GM18498 (cell line): ENCODE measurements around the gene RAD51B.

Source experiments
- ATAC-seq: cut with Tn5 transposase; IDR thresholded peaks from one replicate; pipeline ENCODE4 v1.9.1; 2021; ENCODE audit warnings: mild to moderate bottlenecking, moderate library complexity; ENCODE audit not compliant: unreplicated experiment

RAD51B gene

DNA sequence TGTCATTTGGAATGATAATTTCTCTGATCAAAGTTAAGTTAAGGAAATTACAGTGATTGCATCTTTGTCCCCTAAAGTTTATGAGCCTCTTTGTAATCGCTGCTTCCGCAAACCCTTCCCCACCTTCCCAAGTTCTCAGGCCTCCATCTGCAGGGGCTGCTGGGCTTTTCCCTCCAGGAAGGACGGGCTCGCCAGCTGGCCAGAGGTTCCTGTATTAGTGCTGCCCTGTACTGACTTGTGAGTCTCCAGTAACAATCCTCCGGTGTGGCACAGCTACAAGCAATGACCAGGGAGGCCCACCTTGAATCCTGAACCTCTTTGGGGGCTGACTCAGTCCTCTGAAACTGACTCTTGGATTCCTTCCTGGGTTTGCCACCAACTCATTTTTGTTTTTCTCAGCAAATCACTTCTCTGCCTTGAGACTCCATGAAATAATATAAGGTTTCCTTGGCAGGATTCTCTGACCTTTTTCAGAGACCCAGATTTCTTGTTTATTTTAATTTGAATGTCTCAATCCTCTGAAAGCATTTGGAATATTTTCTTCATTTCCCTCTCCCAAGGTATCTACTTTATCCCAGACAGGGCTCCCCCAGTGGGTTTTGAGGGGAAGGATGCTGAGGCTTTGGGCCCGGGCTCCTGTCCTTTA is 574.7 kb downstream of the RAD51B start:
- ATAC-seq: no peak

DNA sequence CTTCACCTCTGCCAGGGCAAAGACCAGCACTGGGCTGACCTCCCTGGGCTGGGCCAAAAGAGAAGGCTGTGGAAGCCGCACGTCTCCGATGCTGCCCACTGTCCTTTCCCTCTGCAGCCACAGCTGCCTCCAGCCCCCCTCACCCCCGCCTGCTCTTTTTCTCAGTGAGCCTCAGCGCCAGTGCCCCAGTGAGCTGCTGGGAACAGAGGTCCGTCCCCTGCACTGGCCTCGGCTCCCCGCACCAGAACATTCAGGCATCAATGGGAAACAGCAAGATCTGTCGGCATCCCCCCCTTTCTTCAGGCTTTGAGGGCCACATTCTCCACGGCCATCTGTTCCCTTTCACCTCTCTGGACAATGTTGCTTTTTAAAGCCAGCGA is 575.2 kb downstream of the RAD51B start:
- ATAC-seq: no peak

DNA sequence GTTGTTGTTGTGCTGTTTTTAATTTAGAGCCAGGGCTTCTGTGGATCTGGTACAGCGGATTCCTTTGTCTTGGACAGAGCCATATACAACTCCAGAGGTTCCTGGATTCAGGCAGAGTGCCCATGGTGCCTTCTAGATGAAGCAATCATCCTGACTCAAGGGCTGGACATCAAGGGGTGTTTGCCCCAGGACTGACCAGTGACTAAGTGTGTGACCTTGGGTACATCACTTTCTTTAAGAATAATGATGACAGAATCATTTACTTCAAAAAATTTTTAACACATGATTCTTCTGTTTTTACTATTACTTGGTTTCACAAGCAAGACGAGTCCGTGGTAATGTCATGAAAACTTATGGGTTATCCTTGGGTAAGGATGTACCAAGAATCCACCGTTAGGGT is 576.0 kb downstream of the RAD51B start:
- ATAC-seq: no peak

DNA sequence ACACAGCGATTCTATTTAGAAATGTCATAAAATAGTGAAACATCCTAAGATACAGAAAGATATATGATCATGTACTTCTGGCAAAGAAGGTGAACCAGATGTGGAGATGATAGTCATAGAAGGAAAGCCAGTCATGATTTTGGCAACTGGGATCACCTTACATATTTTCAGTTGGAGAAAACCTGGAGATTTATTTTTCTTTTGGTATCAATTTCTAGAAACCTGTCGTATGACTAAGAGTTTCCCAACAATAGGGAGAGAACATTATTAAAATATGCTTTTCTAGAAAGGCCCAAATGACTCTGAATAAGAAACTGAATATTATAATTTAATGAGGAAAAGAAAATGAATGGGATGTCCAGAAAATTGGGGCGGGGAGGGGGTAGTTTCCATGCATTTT is 576.9 kb downstream of the RAD51B start:
- no peak for ATAC-seq

DNA sequence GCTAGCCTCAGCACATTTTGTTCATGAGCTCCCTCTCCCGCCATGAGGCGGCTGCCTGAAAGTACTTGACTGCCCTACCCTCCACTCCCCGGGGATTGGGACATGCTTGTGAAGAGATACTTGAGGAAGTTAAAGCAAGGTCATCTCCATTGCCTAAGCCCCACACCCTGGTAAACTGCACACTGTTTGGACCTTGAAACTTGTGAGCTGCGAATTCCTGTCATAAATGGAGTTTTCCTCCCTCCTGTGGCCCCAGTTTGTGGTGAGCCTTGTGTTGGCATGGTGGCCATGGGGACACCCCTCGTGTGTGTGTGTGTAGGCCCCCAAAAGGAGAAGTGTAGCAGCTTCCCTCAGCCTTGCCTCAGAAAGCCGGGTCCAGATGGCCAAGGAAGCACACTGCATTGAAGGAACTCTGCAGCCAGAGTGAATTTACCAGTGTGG is 577.8 kb downstream of the RAD51B start:
- no peak for ATAC-seq

DNA sequence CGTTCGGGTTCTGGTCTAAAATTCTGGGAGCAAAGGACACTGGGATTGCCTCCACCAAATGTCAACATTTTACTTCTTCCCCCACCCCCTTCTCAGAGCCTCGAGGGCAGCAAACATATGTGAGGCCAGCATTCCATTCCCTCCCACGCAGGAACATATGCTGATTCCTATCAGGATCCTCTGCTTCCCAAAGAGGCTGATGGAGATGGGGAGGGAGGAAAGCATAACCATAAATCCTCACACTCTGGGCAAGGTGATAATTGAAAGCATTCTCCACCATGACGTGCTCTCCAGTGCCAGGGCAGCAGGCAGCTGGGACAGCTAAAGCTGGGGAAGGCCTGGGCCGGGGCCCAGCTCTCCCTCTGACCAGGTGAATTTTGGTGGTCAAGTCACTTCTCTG is 578.2 kb downstream of the RAD51B start:
- no peak for ATAC-seq

DNA sequence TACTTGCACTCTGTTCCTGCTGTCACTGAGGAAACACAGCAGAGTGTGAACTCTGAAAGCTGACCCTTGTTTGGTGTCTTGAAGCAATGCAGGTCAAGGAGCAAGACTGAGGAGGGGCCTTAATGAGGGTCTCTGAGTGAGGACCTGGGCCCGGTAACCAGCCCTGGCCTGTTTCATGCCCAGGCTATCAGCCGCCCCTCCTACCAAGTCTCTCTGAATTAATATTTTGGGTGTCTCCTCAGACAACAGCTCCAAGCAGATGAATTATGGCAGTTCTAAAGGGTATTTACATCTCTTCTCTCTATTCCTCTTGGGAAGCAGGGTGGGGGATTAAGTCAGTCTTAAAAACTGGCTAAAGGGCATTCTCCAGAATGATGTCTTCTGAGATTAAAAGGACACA is 578.8 kb downstream of the RAD51B start:
- no peak for ATAC-seq

DNA sequence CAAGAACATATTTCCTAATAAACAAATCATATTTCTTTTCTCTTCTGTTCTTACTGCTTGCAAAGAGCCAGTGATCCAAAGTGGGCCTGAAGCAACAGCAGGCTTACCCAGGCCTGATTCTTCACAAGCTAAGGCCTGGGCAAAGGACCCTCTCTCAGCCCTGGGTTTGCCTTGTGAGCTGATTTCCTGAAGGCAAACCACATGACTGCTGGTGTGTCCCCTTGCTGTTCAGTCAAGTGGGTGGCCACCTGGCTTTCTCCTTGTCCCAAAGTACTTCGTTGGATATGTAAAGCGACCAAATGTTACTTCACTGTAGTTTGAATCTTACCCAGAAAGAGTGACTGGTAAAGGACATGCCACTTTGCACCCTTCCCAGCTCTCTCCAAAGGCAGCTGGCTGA is 580.4 kb downstream of the RAD51B start:
- no peak for ATAC-seq

DNA sequence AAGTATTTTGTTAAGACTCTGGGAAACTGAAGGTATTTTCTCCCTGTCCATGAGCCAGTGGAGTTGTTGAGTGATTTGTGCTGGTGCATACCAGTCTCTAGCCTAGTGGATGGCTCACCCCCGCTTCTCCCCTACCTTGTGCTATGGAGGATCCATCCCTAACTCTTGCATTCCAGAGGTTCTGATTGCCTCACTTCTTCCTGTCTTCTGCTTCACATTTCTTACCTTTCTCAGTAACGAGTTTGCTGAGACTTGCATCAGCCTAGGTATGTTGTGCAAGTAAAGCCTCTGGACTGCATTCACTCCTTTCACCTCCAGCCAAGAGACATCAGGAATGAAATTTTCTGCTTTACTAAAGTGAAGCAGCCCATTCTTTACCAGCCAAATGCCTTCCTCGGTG is 581.7 kb downstream of the RAD51B start:
- ATAC-seq: peak; percentile 4

DNA sequence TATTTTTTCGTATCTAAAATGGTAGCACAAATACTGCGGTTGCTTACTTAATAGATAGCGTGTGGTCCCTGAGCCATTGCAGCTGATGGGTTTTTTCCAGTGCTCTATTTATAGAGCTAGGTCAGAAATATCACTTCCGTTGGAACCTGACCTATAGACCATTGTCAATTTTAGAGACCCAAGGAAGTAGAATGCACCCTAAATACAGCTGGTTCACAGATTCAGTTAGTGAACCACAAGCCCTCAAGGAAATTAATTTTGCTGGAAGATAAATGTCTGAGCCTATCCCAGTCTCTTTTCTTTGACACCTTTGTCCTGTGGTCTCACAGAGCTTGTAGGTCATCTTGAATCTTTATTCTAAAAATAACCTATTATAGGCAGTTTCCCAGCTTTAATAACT is 582.3 kb downstream of the RAD51B start:
- ATAC-seq: peak; percentile 67

DNA sequence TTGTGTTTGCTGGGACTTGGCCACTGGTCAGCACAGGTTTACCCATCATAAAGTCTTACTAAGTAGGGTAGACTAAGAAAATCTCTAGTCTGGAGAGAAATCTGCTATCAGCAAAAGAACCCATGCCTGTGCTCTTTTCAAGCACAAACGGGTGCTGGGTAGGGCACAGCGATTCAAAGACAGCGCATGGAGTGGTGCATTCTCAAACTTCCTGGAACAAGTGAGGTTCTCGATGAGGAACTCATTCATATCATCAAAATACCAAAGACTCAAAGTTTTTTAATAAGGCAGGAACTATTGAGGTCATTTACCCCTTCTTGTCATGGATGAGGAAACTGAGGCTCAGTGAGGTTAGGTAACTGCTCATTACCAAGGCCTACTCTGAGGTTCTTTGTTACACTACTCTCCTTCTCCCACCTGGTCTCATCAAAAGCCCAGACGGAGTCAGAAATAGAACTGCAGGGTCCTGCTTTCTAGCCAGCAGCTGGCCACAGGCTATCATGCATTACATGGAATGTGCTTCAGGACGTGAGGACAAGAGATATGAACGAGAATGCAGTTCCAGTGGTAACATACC is 583.0 kb downstream of the RAD51B start:
- ATAC-seq: no peak

DNA sequence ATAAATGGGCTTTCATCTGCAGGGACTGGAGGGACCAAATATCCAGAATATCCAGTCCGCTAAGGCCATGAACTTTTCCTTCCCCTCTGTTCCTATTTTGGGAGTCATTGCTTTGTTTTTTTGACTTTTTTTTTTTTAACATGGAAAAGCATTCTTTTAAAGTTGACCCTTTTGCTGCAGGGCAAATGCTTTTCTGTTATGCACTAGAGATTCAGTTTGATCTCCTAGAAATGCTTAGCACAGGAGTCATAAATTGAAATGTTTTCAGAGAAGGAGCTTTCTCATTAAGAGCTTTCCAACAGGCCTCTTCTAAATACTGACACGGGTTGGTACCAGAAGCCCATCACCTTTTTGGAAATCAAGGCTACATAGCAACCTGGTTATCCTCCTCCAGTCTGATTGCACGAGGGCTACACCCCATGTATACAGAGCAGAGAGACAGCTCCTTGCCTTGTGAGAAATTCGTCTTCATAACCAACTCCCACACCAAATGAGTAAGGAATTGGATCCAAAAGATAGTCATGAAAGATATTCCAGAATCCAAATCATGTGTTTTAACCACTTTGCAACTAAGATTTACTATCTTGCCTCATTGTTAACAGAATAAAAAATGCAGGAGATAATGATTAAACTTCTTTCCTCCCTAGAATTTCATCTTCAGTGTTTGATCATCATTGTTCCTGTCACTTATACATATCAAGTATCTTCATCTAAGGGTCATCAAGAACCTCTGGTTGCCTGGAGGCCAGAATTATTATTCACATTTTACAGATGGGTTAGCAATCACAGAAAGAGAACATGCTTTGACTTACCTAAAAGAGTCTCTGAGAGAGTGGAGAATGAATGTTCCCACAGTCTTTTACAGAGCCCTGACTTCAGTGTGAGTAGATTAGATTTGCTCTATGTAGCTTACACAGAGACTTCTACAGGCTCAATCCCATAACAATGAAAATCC is 583.9 kb downstream of the RAD51B start:
- no peak for ATAC-seq

DNA sequence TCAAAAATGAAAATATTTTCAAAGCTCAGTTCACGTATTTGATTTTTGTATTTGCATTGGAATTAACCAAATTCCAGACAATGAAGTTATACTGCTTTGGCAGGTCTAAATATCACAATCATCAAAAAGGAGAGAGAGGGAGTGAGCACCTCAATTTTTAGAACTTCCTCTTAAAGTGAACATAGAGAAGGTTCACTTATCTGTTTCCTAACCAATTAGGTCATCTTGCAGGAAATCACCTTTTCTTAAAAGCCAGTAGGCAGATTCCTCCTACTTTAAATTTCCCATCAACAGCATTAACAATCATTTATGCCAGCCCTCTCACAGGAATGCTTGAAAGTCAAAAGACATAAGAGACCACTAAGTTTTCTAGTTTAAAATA is 584.6 kb downstream of the RAD51B start:
- no peak for ATAC-seq

DNA sequence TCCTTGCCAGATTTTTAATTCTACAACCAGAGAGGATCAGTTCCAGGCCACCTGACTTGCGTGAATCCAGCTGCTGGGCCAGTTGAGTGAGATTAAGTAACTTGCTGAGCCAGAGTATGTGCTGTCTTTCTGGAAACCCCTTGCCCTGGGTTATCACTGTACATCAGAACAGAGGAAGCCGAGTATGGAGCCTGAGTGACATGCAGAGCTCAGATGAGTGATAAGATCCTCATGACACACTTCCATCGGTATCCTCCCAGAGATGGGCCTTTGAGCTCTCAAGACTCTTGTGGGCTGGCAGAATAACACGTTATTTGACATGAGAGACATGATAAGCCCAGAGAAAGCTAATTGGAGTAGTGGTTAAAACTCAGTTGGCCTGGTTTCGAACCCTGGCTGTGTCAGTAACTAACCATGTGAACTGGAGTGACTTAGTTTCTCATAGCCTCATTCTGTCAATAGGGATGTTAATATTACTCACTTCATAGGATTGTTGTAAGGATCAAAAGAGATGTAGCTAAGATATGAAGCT is 585.1 kb downstream of the RAD51B start:
- no peak for ATAC-seq

DNA sequence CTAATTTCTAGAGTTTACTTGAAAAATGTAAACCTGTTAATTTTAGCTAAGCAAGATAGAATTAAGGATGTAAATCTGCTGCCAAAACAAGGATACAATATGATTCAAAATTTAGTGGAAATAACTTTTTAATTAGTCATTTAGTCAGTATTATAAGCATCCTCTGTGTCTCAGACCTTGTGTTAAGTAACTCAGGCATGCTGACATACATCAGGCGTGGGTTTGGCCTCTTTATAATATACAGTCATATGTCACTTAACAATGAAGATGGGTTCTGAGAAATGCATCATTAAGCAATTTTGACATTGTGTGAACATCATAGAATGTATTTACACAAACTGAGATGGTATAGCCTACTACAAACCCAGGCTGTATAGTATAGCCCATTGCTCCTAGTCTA is 586.4 kb downstream of the RAD51B start:
- ATAC-seq: no peak

DNA sequence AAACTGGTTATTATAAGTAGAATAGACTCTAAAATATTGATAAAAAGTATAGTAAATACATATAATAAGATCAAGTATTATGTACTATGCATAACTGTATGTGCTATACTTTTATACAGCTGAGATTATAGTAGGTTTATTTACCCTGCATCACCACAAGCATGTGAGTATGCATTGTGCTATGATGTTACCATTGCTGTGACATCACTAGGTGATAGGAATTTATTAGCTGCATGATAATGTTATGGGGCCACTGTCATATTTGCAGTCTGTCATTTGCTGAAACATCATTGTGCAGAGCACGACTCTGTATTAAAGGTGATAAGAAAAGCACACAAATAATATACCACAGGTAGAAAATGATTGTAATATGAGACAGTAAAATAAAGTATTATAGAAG is 587.7 kb downstream of the RAD51B start:
- no peak for ATAC-seq

DNA sequence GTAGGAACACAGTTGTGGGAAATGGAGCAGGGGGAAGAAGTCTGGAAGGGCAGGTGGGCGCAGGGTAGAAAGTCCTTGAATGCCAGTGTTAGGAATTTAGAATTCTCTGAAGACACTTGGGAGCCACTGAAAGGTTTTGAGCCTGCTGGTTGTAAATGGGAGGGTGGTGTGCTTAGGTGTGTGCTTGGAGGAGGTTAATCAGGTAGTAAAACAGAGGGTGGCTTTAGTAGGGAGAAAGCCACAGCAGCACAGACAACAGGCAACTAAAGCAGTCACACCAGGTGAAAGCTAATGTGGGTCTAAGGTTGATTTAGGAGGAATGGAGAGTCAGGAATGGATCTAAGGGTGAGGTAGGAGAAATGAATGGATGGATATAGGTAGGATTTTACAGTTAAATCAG is 588.2 kb downstream of the RAD51B start:
- no peak for ATAC-seq

DNA sequence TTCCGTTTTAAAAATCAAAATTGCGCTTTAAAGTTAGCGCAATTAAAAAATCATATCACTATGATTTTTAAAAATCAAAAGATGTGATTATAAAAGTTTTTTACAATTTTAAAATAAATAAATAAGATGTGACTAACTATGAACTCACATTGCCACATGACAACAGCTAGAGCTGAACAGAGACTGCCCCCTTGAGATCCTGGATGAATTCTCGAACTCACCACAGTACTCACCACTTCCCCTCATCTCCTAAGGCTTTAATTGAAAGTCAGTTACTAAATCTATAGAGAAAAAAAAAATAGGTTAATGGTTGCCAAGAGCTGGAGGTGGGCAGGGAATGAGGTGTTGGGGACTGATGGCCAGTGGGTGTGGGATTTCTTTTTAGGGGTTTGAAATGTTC is 589.1 kb downstream of the RAD51B start:
- ATAC-seq: no peak

DNA sequence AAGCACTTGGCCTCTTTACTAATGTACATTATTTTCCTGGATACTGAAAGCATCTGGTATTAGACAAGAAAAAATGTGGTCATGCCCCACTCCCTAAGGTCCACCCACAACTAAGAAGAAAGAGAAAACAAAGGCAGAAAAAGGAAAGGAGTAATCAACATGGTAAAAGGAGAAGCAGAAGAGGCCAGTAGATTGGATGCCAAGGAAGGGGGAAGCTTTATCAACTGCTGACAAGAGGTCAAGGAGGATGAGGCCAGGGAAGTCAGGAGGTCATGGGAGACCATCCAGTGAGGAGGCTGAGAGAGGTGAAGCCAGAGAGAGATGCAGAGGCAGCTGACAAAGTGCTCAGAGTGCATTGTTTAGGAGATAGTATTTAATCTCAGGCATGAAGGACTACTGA is 589.8 kb downstream of the RAD51B start:
- ATAC-seq: no peak

DNA sequence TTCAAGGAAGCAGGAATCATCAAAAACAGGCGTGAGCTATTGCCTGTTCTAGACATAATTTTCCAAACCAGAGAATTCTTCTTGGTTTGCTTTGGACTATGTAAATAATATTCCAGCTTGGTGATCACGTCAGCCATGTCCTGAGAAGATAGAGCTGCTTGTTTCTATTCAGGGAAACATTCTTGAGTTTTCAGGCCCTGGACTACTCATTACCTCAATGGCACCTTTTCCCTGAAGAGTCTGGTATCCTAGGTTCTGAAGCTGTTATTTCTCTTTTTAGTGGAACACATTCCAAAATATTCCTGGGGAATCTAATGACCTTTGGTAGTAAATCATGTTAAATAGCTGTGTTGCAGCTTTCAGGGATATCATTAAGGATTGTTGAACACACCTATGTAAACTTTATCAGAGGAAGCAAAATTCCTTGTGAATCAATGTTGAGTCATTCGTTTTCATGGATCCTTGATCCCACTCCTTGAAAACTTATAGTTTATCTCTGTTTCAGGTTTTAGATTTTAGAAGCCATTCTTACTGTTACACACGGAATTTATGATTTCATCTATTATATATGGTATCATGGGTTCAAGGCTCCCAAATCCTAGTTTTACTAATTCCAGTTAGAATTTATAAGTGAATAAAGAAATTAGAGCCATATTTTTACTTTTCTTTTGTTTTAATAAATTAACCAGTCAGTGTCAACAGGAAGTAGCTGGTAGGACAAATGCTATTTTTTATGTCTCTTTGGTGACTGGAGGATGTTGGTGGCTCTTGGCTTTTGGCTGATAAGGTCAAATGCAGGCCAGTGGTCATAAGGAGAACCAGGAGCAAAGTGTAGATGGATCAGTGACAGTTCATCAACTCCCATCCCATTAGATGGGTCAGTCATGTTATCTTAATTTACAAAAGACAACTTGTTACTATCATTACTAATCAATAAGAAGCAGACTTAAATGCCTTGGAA is 593.2 kb downstream of the RAD51B start:
- no peak for ATAC-seq

DNA sequence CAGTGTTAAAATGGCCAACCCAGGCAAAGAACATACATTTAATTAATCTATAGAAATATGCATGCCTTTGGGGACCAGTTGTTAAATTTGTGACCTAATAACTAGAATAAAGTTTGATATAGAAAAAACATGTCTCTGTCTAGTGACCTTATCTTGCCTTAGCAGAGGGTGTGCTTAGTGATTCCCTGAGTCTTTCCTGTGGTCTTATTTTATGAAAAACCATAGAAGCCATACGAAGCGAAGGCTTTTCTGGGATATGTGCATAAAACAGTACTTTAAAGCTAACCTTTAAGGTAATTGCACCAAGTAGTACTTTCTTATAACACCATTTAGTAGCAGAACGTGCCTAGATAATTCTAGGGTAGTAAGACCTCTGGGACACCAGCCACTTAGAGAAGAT is 593.9 kb downstream of the RAD51B start:
- no peak for ATAC-seq
